H1 (cell line): ENCODE measurements around the gene DOCK1. TPM values are rescaled to one million over a fixed set of nuclear protein-coding genes. Genes with fewer than 3 reads are reported as not detected.

Experiments used
- BCL11A ChIP-seq, 2 experiments: IDR thresholded peaks; one replicate each; pipeline ENCODE4 v1.6.1; 2011; ENCODE audit warnings: low read depth in 2 of 2, low read length in 2 of 2, mild to moderate bottlenecking in 2 of 2
- CBX8 ChIP-seq: fragments of 300-800, 300-1000 bp; sonication (generic); IDR thresholded peaks from 2 replicates; pipeline ENCODE4 v1.7.1; 2016; ENCODE audit warnings: low read depth, low read length, borderline replicate concordance
- CEBPB ChIP-seq: IDR thresholded peaks from 2 replicates; pipeline ENCODE4 v1.6.1; 2012; ENCODE audit warnings: low read depth, low read length
- CREB1 ChIP-seq: IDR thresholded peaks from 2 replicates; pipeline ENCODE4 v1.6.1; 2012; ENCODE audit warnings: inconsistent platforms
- CTBP2 ChIP-seq: IDR thresholded peaks from 2 replicates; pipeline ENCODE4 v1.7.0; 2011; ENCODE audit warnings: borderline replicate concordance, mild to moderate bottlenecking, moderate library complexity, mixed read lengths, low read length; ENCODE audit not compliant: insufficient read depth, insufficient read length
- EGR1 ChIP-seq: IDR thresholded peaks from 2 replicates; pipeline ENCODE4 v1.6.1; 2011; ENCODE audit warnings: low read depth, low read length, borderline replicate concordance
- EP300 ChIP-seq, 2 experiments: IDR thresholded peaks; 1 replicate in 1 of 2; 2 replicates in 1 of 2; pipeline ENCODE4 v1.6.1; 2011 to 2012; ENCODE audit warnings: low read depth in 2 of 2, low read length in 2 of 2, mild to moderate bottlenecking in 2 of 2, borderline replicate concordance in 1 of 2, inconsistent platforms in 1 of 2, moderate library complexity in 1 of 2
- EZH2 ChIP-seq: fragments of 200-600 bp; sonication (generic); IDR thresholded peaks from 2 replicates; pipeline ENCODE4 v1.7.1; 2012; ENCODE audit warnings: low read depth, mild to moderate bottlenecking, moderate library complexity, low read length, inconsistent platforms; ENCODE audit not compliant: severe bottlenecking
- GTF2F1 ChIP-seq: IDR thresholded peaks from 2 replicates; pipeline ENCODE4 v1.6.1; 2012; ENCODE audit warnings: low read depth, low read length, improper control_type of control experiment, borderline replicate concordance
- JUN ChIP-seq: IDR thresholded peaks from 2 replicates; pipeline ENCODE4 v1.6.1; 2011; ENCODE audit warnings: low read depth, mild to moderate bottlenecking, improper control_type of control experiment, low read length
- NANOG ChIP-seq: IDR thresholded peaks from 2 replicates; pipeline ENCODE4 v1.6.1; 2011; ENCODE audit warnings: low read length, low read depth, mild to moderate bottlenecking, inconsistent platforms; ENCODE audit not compliant: insufficient read depth, poor library complexity, severe bottlenecking
- NRF1 ChIP-seq: IDR thresholded peaks from 2 replicates; pipeline ENCODE4 v1.6.1; 2011; ENCODE audit warnings: mild to moderate bottlenecking, low read depth, low read length, improper control_type of control experiment
- PHF8 ChIP-seq: fragments of 200-600 bp; sonication (generic); conservative IDR thresholded peaks from 2 replicates; pipeline ENCODE4 v1.7.1; 2012; ENCODE audit warnings: low read depth, mild to moderate bottlenecking, inconsistent platforms, low read length, moderate library complexity
- POLR2A ChIP-seq, 2 experiments: IDR thresholded peaks; 1 replicate in 1 of 2; 2 replicates in 1 of 2; pipeline ENCODE4 v1.6.1; 2011; ENCODE audit warnings: low read depth in 2 of 2, low read length in 2 of 2, mild to moderate bottlenecking in 2 of 2; ENCODE audit errors: control extremely low read depth in 1 of 2
- POLR2AphosphoS5 ChIP-seq: IDR thresholded peaks from 2 replicates; pipeline ENCODE4 v1.6.1; 2011; ENCODE audit warnings: low read depth, low read length
- RXRA ChIP-seq: IDR thresholded peaks from 2 replicates; pipeline ENCODE4 v1.6.1; 2011; ENCODE audit warnings: low read depth, mild to moderate bottlenecking, low read length, moderate library complexity; ENCODE audit not compliant: insufficient read depth
- SIRT6 ChIP-seq: IDR thresholded peaks from one replicate; pipeline ENCODE4 v1.7.1; 2012; ENCODE audit warnings: low read length, inconsistent platforms
- YY1 ChIP-seq: IDR thresholded peaks from 2 replicates; pipeline ENCODE4 v1.6.1; 2011; ENCODE audit warnings: low read depth, mild to moderate bottlenecking, low read length
- ZNF274 ChIP-seq: IDR thresholded peaks from 2 replicates; pipeline ENCODE4 v1.7.0; 2012; ENCODE audit warnings: low read length, borderline replicate concordance; ENCODE audit errors: extremely low read depth
- polyA plus RNA-seq, 7 experiments: library from polyadenylated mRNA; depleted of rRNA in 3 of 7; stranded (reverse) in 5 of 7; unstranded in 2 of 7; fragments of >200 nt in 5 of 7; fragments of 200-250 nt in 2 of 7; gene quantifications; 1 replicate in 5 of 7; 2 replicates in 1 of 7; 4 replicates in 1 of 7; pipeline versions ENCODE4 v1.2.1 to v1.2.3, GENCODE V29; 2011 to 2013; ENCODE audit warnings: missing spikeins in 2 of 7, mixed read lengths in 2 of 7
- total RNA-seq: library from RNA; stranded (reverse); fragmentation: NEBNext Ultra II Directional; extraction: Animal tissue kit (Norgen Biotek cat#: 25700); gene quantifications from 2 replicates; pipeline ENCODE4 v1.2.1, GENCODE V29; 2021
- TF ChIP-seq, protein P1 (sequence below): IDR thresholded peaks from 2 replicates; pipeline ENCODE4 v1.6.1; 2011; ENCODE audit warnings: low read length, improper control_type of control experiment
- TF ChIP-seq, protein P2 (sequence below): IDR thresholded peaks from 2 replicates; pipeline ENCODE4 v1.6.1; 2011; ENCODE audit warnings: low read depth, mild to moderate bottlenecking, low read length; ENCODE audit not compliant: insufficient read depth

The DOCK1 gene
- total and polyA plus RNA-seq, 2 of the 8 experiments (the other 6 are each of a cell fraction or from before 2014, with no cell fraction given), result 11.6 to 53.0 TPM

DNA sequence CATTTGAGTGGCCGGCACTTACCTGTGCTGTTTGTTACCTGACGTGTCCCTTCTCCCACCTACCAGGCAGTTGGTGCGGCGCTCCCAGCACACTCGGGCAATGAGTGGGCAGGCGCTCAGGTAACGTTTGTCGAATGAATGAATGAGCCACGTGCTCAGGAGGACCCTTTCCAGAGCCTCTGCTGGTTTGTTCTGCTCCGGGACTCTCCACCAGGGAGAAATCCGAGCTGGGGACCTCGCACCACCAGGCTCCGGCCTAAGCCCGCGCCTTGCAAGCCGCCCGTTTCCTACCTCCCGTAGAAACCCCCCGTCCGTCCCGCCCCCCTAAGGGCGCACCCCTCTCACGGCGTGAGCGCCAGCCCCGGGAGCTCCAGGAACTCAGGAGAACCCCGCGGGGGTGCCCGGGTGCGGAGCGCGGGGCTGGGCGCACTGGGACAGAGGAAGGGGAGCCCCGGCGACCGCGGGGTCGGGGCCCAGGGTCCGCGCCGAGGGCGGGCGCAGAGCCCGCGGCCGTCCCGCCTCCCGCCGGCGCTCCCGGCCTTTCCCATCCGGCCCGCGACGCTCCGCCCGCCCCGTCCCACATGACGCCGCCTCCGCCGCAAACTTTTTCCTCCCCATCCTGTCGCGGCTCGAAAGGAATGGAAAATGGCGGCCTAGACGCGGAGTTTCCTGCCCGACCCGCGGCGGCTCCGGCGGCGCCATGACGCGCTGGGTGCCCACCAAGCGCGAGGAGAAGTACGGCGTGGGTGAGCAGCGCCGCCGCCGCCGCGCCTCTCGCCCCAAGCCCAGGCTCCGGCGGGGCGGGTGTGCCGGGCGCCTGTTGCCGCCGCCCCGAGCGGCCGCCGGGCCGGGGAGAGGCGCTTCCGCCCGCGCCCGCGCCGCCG, at the start of gene DOCK1 (continued):
- no peak for TF ChIP-seq CBX8
- TF ChIP-seq PHF8, result peak; percentile 71
- no peak for TF ChIP-seq CREB1
- no peak for TF ChIP-seq EGR1
- TF ChIP-seq, protein P1, sequence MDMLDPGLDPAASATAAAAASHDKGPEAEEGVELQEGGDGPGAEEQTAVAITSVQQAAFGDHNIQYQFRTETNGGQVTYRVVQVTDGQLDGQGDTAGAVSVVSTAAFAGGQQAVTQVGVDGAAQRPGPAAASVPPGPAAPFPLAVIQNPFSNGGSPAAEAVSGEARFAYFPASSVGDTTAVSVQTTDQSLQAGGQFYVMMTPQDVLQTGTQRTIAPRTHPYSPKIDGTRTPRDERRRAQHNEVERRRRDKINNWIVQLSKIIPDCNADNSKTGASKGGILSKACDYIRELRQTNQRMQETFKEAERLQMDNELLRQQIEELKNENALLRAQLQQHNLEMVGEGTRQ, result peak; percentile 43; the same call in 1 of the 2 replicates
- no peak for TF ChIP-seq BCL11A (IDR thresholded peaks at IDR 0.05; ENCODE audit: low read depth in 2 of 2, low read length in 2 of 2)
- no peak for TF ChIP-seq ZNF274
- TF ChIP-seq, protein P2, sequence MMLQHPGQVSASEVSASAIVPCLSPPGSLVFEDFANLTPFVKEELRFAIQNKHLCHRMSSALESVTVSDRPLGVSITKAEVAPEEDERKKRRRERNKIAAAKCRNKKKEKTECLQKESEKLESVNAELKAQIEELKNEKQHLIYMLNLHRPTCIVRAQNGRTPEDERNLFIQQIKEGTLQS, result no peak
- TF ChIP-seq NANOG, result no peak
- no peak for TF ChIP-seq NRF1
- no peak for TF ChIP-seq EZH2
- TF ChIP-seq GTF2F1, result no peak
- no peak for TF ChIP-seq SIRT6
- no peak for TF ChIP-seq JUN
- TF ChIP-seq POLR2A (IDR thresholded peaks at IDR 0.05; ENCODE audit: control extremely low read depth in 1 of 2, low read depth in 2 of 2, low read length in 2 of 2), result peak in 1 of 2 experiments; percentile 56; a peak in 1 of 3 replicates
- peak; percentile 54 for TF ChIP-seq POLR2AphosphoS5
- no peak for TF ChIP-seq RXRA
- TF ChIP-seq CEBPB, result no peak
- no peak for TF ChIP-seq CTBP2
- TF ChIP-seq EP300 (IDR thresholded peaks at IDR 0.05; ENCODE audit: borderline replicate concordance in 1 of 2, low read depth in 2 of 2, low read length in 2 of 2), result no peak
- peak; percentile 92 for TF ChIP-seq YY1
